ENCODE measurements around the gene LYRM4.

LYRM4 gene

DNA sequence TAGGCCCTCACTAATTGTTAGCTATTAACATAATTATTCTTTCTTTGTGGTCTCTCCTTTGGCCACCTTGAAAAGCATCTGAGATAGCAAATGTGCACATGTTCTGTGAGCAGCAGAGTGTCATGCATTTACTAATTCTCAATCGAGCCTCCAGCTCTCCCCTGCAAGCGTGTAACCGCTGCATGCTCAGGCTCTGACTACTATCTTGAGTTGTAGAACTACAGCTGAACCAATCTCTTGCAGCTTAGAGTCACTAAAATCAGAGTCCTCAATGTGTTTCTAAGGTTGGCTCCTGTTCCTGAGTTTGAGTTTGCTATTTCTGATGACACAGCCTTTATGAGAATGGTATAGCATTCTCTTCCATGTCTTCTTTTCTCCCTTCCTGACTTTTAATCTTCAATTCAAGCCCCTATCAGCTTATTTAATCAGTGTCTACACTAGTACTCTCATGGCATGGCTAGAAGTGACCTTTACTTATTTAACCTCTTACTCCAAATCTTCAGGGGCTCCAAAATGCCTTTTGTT is 110.1 kb downstream of the LYRM4 start:
- in situ Hi-C loops (cut with MboI; ENCODE audit: low sequenced_read_pairs): no loop called here

DNA sequence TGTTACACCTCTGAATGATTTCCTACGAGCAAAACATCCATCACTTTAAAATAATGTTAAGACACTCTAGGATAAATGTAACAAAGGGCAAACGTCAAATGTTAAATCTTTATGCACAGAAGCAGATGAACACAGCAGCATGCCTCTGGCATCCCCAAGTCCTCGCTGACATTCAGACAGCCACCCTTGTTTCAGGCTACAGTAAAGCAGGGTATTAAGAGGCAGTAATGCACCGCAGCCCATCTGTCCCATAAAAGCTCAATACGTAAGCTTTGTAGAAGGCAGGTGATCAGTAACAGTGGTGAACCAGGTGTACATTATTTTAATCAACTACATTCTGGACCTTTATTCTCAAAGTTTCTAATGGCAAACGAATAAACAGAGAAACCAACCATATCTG is 110.9 kb downstream of the LYRM4 start:
- in situ Hi-C loops (cut with MboI; ENCODE audit: low sequenced_read_pairs): no loop called here

- in situ Hi-C loops (cut with MboI; ENCODE audit: low sequenced_read_pairs): no loop called here
Measured at GRCh38 chr6:5149159-5149704, 111.5 kb downstream of the LYRM4 start.

DNA sequence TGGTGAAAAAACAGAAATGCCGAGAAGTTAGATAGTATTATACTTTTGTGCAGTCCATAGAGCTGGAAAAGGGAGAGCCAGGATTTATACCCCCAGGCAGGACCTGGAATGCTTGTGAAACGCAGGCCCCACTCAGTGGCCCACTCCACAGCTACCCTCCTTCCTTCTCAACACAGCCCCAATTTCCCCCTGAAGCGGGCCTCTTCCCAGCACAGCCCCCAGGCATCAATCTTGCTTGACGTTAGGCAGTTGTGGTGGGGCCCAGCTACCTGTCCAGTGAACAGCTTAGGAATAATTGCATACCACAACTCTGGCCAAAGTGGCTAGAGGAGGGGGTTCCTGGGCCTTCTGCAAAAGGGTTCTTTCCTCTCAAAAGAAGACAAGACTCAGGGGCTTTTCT is 114.4 kb downstream of the LYRM4 start:
- in situ Hi-C loops (cut with MboI; ENCODE audit: low sequenced_read_pairs): no loop called here

DNA sequence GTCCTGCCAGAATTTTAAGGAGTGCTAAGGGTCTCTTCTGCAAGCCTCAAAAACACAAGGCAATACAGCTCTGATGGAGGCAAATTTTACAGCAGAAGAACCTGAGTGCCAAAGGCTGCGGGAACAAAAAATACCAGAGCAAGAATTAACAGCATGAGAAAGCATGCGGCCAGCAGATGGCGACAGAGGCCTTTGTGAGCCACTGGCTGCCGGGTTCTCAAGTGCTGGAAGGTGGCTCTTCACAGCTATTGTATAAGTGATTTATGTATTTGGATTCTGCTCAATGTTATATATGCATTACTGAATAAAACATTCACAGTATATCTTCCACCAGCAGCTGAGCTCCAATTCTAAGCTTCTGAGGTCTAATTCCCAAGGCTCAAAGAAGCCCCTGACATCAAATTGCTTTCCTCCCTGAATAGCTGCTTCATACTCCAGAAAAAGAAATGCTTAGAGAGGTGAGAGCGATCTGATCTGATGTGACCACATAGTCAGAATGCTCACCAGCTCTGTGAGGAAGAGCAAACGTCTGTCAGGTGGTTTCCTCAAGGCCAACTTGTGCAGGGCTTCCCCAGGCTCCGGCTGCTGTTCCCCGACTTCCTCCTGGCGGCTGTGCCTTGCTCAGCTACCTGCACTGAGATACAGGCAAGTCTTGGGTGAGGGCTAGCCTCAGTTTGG is 117.0 kb downstream of the LYRM4 start:
- in situ Hi-C loops (cut with MboI; ENCODE audit: low sequenced_read_pairs): no loop called here

DNA sequence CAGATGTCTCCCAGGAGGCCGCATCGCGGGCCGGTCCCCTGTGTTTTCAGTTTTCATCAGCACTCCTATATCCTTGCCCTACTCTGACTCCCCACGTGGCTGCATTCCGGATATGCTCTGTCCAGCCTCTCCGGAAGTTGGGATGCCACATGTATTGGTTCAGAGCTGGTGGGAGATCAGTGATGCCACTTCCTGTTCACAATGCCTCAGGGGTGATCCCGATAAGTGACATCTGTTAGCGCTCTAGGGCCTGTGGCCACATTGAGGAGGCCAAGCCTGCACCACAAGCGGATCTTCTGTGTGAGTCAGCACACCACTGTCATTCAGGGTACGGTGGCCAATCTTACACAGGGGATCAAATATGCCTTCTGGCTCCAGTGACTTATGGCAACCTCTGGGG is 117.8 kb downstream of the LYRM4 start:
- in situ Hi-C loops (cut with MboI; ENCODE audit: low sequenced_read_pairs): no loop called here

- in situ Hi-C loops (cut with MboI; ENCODE audit: low sequenced_read_pairs): no loop called here
Measured at GRCh38 chr6:5142131-5142530, 118.6 kb downstream of the LYRM4 start.

DNA sequence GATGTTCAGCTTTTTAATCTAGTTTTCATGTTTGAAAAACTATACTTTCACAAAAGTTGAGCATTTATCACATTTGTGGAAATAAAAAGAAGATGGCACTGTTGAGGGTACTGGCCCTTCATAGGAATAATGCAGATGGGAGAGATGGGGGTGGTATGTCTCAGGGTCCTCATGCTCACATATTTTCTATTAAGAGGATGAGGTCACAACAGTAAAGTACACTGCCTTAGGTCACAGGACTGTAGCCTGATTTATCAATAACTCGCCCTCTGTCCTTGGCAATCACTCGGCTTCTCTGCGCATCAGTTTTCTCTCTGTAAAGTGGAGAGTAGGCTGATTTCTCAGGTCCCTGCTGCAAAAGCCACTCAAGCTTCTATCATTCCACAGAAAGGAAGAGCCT is 119.7 kb downstream of the LYRM4 start:
- in situ Hi-C loops (cut with MboI; ENCODE audit: low sequenced_read_pairs): no loop called here

DNA sequence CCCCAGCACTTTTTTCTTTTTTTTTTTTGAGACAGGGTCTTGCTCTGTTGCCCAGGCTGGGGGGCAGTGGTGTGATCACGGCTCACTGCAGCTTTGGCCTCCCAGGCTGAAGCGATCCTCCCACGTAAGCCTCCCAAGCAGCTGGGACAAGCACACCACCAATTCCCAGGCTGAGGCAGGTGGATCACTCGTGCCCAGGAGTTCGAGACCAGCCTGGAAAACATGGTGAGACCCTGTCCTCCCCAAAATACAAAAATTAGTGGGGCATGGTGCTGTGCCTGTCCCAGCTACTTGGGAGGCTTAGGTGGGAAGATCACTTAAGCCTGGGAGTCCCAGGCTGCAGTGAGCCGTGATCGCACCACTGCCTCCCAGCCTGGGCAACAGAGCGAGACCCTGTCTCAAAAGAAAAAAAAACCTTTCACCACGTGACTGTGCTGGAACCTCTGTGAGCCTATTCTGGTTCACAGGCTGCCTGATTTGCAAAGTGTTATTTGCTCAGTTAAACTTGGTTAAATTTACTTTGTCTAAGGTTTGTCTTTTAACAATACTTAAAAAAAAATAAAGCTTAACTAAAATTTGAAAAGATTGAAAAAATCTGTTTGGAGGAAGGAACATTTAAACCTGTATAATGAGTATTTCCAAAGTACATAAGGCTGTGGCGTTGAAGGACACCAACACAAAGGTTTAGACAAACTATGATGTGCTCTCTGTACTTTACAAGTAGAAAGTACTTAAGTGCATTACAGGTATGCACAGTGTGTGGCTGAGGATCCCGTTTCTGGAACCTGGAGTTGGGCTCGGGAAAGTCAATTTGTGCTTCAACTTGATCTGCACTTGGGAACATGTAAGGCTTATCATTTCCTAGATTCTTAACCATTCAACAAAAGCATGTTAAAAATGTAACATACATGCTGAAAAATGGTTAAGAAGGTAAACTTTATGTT is 120.7 kb downstream of the LYRM4 start:
- in situ Hi-C loops (cut with MboI; ENCODE audit: low sequenced_read_pairs): loop anchor here (10.0 kb wide), 1 partner anchor 255 kb away; no protein-coding TSS in a partner anchor

DNA sequence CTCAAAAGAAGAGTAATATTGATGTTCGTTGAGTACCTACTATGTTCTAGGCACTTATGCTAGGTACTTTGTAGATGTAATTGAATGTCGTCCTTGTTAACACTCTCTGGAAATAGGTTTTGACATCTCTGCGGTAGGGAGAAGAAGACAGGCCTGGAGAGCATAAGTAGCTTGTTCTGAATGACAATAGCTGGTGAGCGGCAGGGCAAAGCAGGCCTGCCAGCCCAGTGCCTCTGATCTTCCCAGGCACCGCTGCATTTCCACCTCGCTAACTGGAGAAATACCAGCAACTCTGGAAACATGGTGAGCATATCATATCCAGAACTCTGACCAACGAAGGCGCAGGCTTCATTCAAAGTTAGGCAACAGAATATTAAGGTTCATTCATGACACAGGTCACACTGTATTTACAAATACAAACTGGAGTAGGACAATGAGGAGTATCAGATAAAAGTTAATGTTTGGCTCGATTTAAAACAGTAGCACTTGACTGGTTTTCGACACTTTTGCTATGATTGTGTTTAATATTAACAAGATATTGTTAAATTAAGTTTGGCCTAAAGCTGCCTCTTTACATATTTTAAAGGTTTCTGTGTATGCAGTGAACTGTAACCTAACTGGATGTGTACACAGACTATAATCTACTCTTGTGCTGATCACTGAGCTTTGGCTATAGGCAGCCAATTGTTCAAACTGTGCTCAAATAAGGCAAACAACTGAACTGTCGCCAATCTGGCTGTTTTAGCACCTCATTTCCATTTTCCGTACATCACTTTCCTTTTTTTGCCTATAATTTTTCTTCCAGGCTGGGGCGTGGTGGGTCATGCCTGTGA is 121.5 kb downstream of the LYRM4 start:
- in situ Hi-C loops (cut with MboI; ENCODE audit: low sequenced_read_pairs): loop anchor here (10.0 kb wide), 1 partner anchor 256 kb away; no protein-coding TSS in a partner anchor

DNA sequence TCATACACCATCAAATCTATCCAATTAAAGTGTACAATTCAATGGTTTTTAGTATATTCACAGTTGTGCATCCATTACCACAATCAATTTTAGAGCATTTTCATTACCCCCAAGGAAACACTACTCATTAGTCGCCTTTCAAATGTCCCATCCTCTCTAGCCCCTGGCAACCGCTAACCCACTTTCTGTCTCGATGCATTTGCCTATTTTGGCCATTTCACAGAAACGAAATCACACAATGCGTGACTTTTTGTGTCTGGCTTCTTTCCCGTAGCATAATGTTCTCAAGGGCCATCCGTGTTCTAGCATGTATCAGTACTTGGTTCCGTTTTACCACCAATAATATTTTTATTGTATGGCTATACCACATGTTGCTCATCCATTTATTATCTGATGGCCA is 123.9 kb downstream of the LYRM4 start:
- in situ Hi-C loops (cut with MboI; ENCODE audit: low sequenced_read_pairs): loop anchor here (10.0 kb wide), 1 partner anchor 258 kb away; no protein-coding TSS in a partner anchor

- in situ Hi-C loops (cut with MboI; ENCODE audit: low sequenced_read_pairs): loop anchor here (10.0 kb wide), 1 partner anchor 259 kb away; no protein-coding TSS in a partner anchor
Measured at GRCh38 chr6:5135788-5136376, 124.9 kb downstream of the LYRM4 start.

GRCh38 chr6:5133943-5134342 is 126.8 kb downstream of the LYRM4 start:
- in situ Hi-C loops (cut with MboI; ENCODE audit: low sequenced_read_pairs): loop anchor here (10.0 kb wide), 1 partner anchor 261 kb away; no protein-coding TSS in a partner anchor

GRCh38 chr6:5132731-5133130 is 128.0 kb downstream of the LYRM4 start:
- in situ Hi-C loops (cut with MboI; ENCODE audit: low sequenced_read_pairs): loop anchor here (10.0 kb wide), 1 partner anchor 262 kb away; no protein-coding TSS in a partner anchor

DNA sequence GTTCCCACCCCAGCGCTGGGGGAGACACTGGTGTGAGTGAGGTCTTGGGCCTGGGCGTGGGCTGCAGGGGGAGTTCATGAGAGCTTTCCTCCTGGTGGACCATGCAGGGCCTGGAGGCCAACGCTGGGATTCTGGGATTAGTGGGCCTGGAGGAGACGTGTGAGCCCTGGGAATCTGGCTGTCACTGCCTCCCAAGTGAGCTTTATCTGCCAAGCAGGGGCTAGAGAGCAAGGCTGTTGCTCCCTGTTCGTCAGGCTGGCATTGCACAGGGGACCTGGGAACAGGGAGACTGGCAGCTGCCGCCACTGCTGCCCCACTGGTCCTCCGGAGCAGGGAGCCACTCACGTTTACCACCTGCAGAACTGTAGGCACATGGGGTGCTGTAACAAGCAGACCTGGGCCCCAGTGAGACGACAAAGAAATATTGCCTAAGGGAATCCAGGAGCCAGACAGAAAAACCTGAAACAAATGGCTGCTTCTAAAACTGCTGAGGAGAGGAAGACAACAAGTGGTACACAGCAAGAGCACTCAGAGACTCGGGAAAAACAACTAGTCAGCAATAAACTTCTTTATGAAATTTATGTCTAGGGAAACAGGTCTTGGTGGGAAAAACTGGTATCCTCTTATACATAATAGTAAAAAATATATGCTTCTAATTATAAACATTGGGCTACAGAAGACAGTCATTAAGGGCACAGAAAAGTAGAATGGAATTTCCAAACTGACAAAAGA is 130.4 kb downstream of the LYRM4 start:
- in situ Hi-C loops (cut with MboI; ENCODE audit: low sequenced_read_pairs): loop anchor here (10.0 kb wide), 1 partner anchor 264 kb away; no protein-coding TSS in a partner anchor

DNA sequence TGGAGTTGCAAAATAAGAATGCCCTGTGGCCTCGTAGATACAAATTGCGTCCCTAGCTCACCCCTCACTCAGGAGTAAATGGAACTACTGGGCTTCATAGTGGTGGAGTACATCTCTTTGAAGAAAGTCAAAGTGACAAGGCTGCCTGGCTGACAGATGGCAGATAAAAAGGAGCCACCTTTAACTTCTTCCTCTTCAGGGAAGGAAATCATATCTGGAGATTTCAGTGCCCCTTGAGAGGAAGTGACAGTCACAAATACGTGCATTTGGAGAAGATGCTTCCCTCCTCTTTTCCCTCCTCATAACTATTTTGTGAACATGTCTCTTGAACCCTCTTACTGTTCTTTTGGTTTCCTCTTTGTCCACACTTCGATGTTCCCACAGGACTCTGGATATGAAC is 132.4 kb downstream of the LYRM4 start:
- in situ Hi-C loops (cut with MboI; ENCODE audit: low sequenced_read_pairs): no loop called here

DNA sequence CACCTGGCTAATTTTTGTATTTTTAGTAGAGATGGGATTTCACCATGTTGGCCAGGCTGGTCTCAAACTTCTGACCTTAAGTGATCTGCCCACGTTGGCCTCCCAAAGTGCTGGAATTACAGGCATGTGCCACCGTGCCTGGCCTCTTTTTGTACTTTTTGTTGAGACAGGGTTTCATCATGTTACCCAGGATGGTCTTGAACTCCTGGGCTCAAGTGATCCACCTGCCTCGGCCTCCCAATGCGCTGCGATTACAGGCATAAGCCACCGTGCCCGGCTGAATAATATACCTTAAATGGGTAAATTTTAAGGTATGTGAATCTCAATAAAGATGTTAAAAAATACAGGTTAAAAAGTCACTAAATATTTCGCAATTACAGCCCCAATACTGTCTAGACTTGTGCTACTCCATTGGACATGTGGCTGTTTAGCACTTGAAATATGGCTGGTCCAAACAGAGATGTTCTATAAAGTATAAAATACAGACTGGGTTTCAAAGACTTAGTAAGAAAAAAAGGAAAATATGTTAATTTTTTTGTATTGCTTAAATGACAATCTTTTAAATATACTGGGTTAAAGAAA is 133.6 kb downstream of the LYRM4 start:
- in situ Hi-C loops (cut with MboI; ENCODE audit: low sequenced_read_pairs): no loop called here

GRCh38 chr6:5126214-5126613 is 134.5 kb downstream of the LYRM4 start:
- in situ Hi-C loops (cut with MboI; ENCODE audit: low sequenced_read_pairs): no loop called here
